Osteoblast (primary cell): Measurements from ENCODE around the gene HDAC9. TPM values are rescaled to one million over a fixed set of nuclear protein-coding genes. Genes with fewer than 3 reads are reported as not detected.

ENCODE experiments used
- DNase-seq: peaks from one replicate; pipeline ENCODE4 v3.0.0; 2011; ENCODE audit warnings: low spot score, mixed read lengths; ENCODE audit not compliant: insufficient read length; ENCODE audit errors: missing footprints
- H2AFZ ChIP-seq: 2 replicates; pipeline ENCODE4 v1.6.0; 2011; ENCODE audit warnings: mild to moderate bottlenecking, low read length
- H3K27ac ChIP-seq: 2 replicates; pipeline ENCODE4 v1.5.1; 2011; ENCODE audit warnings: mild to moderate bottlenecking, low read depth, low read length, moderate library complexity
- H3K27me3 ChIP-seq: 2 replicates; pipeline ENCODE4 v1.6.0; 2012; ENCODE audit warnings: mild to moderate bottlenecking, control low read depth, inconsistent platforms, low read length, moderate library complexity; ENCODE audit not compliant: insufficient read depth
- H3K36me3 ChIP-seq: 2 replicates; pipeline ENCODE4 v1.5.1; 2011; ENCODE audit warnings: mild to moderate bottlenecking, low read length, control low read depth, moderate library complexity; ENCODE audit not compliant: insufficient read depth
- H3K4me1 ChIP-seq: 2 replicates; pipeline ENCODE4 v1.5.1; 2011; ENCODE audit warnings: mild to moderate bottlenecking, low read length, control low read depth, moderate library complexity; ENCODE audit not compliant: insufficient read depth
- H3K4me2 ChIP-seq: 2 replicates; pipeline ENCODE4 v1.6.0; 2011; ENCODE audit warnings: mild to moderate bottlenecking, low read length; ENCODE audit not compliant: insufficient read depth
- H3K4me3 ChIP-seq: fragments of 200-600 bp; sonication (generic); 3 replicates; pipeline ENCODE4 v1.5.1; 2012; ENCODE audit warnings: mild to moderate bottlenecking, low read length, inconsistent platforms; ENCODE audit not compliant: insufficient read depth
- H3K79me2 ChIP-seq: 2 replicates; pipeline ENCODE4 v1.6.0; 2012; ENCODE audit warnings: mild to moderate bottlenecking, low read length, control low read depth, inconsistent platforms; ENCODE audit not compliant: insufficient read depth
- H3K9me3 ChIP-seq: 2 replicates; pipeline ENCODE4 v1.5.1; 2011; ENCODE audit warnings: low read depth, low read length, control low read depth
- H4K20me1 ChIP-seq: 2 replicates; pipeline ENCODE4 v1.6.0; 2012; ENCODE audit warnings: mild to moderate bottlenecking, low read length, control low read depth; ENCODE audit not compliant: insufficient read depth
- CTCF ChIP-seq: IDR thresholded peaks from 2 replicates; pipeline ENCODE4 v1.5.1; 2011; ENCODE audit warnings: mild to moderate bottlenecking, low read depth, low read length, moderate library complexity; ENCODE audit errors: extremely low read depth
- total RNA-seq: library from RNA; depleted of rRNA; stranded (reverse); fragments of >200 nt; gene quantifications from 2 replicates; pipeline ENCODE4 v1.2.3, GENCODE V29; 2012

HDAC9 gene
- total RNA-seq, 1 donor: 21.7 TPM

GRCh38 chr7:18905316-18905943 is 409.9 kb downstream of the HDAC9 start:
- Histone ChIP-seq H3K4me2 (no peak overlapping the region), H3K36me3 (no peaks in the 10 kb centered on the region), H2AFZ (no peak overlapping the region), H3K27me3 (no peaks in the 10 kb centered on the region), H3K27ac (no peak overlapping the region), H3K4me3 (no peak overlapping the region), H4K20me1 (no peaks in the 10 kb centered on the region), H3K9me3 (no peaks in the 10 kb centered on the region), H3K79me2 (no peaks in the 10 kb centered on the region), H3K4me1 (peaks cover 14% of the 10 kb centered on the region)
- no peak for DNase-seq
- no peak for TF ChIP-seq CTCF

DNA sequence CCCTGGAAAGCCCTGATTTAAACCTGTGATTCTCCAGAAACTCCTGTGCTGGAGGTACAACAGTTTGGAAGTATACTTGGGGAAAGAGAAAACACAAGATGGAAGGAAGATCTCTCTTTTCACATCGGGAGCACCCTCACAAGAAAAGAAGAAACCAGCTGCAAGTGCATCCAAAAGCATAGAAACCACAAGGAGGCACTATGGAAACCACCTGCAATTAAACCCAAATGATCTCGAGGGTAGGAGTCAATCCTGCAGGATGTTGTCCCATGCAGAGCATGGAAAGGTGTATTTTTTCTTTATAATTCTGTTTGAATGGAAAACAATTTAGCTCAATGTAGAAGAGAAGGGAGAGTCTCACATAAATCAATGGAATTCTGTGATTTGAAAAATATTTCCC is 411.4 kb downstream of the HDAC9 start:
- H2AFZ ChIP-seq: no peak overlapping the region
- H3K4me2 ChIP-seq: no peak overlapping the region
- DNase-seq: no peak
- H4K20me1 ChIP-seq: no peaks in the 10 kb centered on the region
- H3K9me3 ChIP-seq: no peaks in the 10 kb centered on the region
- no peaks in the 10 kb centered on the region for H3K27me3 ChIP-seq
- TF ChIP-seq CTCF: no peak
- H3K4me1 ChIP-seq: peaks cover 4% of the 10 kb centered on the region
- no peak overlapping the region for H3K27ac ChIP-seq
- no peak overlapping the region for H3K4me3 ChIP-seq
- no peaks in the 10 kb centered on the region for H3K79me2 ChIP-seq
- no peaks in the 10 kb centered on the region for H3K36me3 ChIP-seq

GRCh38 chr7:18913106-18913505 is 417.6 kb downstream of the HDAC9 start:
- no peaks in the 10 kb centered on the region for H3K79me2 ChIP-seq
- H2AFZ ChIP-seq: no peak overlapping the region
- no peak overlapping the region for H3K4me2 ChIP-seq
- no peak overlapping the region for H3K4me3 ChIP-seq
- H3K36me3 ChIP-seq: no peaks in the 10 kb centered on the region
- no peaks in the 10 kb centered on the region for H3K9me3 ChIP-seq
- no peaks in the 10 kb centered on the region for H4K20me1 ChIP-seq
- H3K4me1 ChIP-seq: no peaks in the 10 kb centered on the region
- no peaks in the 10 kb centered on the region for H3K27me3 ChIP-seq
- no peak overlapping the region for H3K27ac ChIP-seq
- no peak for TF ChIP-seq CTCF
- no peak for DNase-seq

- no peak for TF ChIP-seq CTCF
- Histone ChIP-seq H3K9me3 (no peaks in the 10 kb centered on the region), H3K79me2 (no peaks in the 10 kb centered on the region), H3K4me3 (no peak overlapping the region), H4K20me1 (no peaks in the 10 kb centered on the region), H3K27me3 (no peaks in the 10 kb centered on the region), H3K36me3 (no peaks in the 10 kb centered on the region), H3K27ac (no peak overlapping the region), H3K4me2 (no peak overlapping the region), H2AFZ (no peak overlapping the region), H3K4me1 (no peaks in the 10 kb centered on the region)
- no peak for DNase-seq
Measured at GRCh38 chr7:18916826-18917225, 421.3 kb downstream of the HDAC9 start.
